MM.1S (cell line): ENCODE measurements around the gene IL15RA.

Experiments
- EZH2 ChIP-seq: fragments of 300-600 bp; sonication (generic); optimal IDR thresholded peaks from 2 replicates; pipeline ENCODE3; 2017; ENCODE audit warnings: low read depth, mild to moderate bottlenecking, antibody characterized with exemption, low read length, mixed read lengths
- EZH2phosphoT487 ChIP-seq: fragments of 300-600 bp; sonication (generic); IDR thresholded peaks from 2 replicates; pipeline ENCODE4 v1.6.1; 2018; ENCODE audit warnings: antibody characterized with exemption, low read length
- TF ChIP-seq, protein P1 (sequence below): fragments of 300-600 bp; sonication (generic); IDR thresholded peaks from 2 replicates; pipeline ENCODE4 v1.5.1; 2016; ENCODE audit warnings: antibody characterized with exemption, low read length, mixed read lengths

DNA sequence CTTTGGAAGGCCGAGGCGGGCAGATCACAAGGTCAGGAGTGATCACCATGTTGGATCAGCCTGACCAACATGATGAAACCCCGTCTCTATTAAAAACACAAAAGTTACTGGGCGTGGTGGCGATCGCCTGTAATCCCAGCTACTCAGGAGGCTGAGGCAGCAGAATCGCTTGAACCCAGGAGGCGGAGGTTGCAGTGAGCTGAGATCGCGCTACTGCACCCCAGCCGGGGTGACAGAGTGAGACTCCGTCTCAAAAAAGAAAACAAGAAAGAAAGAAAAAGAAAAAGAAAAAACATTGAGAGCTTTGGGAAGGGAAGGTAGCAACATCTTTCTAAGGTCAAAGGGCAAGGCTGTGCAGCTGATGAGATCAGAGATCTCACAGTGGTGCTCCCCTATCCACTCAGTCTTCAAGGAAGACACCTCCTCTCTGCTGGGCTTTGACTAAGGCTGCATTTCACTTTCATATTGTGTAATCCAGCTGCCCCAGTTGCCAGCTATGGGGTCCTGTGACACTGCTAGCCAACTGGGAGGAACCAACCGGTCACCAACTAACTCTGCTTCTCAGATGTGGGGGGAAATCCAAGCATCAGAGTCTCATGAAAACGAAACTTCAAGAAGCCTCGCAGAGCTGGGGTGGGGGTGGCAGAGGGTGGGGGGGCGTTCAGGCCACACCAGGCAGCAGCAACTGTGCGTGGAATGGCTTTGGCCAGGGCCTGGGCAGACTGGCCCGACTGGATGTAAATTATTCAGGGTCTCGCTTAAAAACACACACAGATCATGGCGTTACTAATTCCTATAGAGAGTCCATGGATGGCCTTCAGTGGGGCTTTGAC is 1.5 kb downstream of the IL15RA start:
- TF ChIP-seq, protein P1, sequence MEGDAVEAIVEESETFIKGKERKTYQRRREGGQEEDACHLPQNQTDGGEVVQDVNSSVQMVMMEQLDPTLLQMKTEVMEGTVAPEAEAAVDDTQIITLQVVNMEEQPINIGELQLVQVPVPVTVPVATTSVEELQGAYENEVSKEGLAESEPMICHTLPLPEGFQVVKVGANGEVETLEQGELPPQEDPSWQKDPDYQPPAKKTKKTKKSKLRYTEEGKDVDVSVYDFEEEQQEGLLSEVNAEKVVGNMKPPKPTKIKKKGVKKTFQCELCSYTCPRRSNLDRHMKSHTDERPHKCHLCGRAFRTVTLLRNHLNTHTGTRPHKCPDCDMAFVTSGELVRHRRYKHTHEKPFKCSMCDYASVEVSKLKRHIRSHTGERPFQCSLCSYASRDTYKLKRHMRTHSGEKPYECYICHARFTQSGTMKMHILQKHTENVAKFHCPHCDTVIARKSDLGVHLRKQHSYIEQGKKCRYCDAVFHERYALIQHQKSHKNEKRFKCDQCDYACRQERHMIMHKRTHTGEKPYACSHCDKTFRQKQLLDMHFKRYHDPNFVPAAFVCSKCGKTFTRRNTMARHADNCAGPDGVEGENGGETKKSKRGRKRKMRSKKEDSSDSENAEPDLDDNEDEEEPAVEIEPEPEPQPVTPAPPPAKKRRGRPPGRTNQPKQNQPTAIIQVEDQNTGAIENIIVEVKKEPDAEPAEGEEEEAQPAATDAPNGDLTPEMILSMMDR, result no peak
- TF ChIP-seq EZH2phosphoT487 (no peak), EZH2 (no peak)
